ENCODE data around the gene PLRG1.

PLRG1 gene

GRCh38 chr4:154526151-154526550 lies 24.0 kb downstream of the PLRG1 start:
- no peak for DNase-seq (ENCODE audit: extremely low read depth in 1 of 2, low read depth in 1 of 2)

- DNase-seq (ENCODE audit: extremely low read depth in 1 of 2, low read depth in 1 of 2): no peak
Observed at GRCh38 chr4:154521607-154522006, 28.6 kb downstream of the PLRG1 start.

DNA sequence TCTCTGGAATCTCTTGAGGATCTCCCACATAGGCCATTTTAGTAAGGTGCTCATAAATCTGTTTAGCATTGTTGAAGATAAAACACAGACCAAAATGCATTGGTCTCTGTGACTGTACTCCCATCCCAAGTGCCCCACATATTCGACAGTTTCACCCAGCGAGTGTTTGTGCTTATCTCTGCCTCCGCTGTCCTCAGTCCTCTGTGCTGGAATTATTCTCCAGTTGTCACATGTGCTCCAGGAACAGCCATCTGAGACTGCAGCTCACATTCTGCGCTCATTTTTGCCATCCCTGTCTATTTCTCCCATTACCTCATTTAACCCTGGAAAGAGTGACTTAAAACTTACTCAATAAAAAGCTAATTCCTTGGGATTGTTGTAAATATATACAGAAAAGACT lies 31.0 kb downstream of the PLRG1 start:
- DNase-seq (ENCODE audit: extremely low read depth in 1 of 2, low read depth in 1 of 2): no peak

- DNase-seq (ENCODE audit: extremely low read depth in 1 of 2, low read depth in 1 of 2): no peak
Observed at GRCh38 chr4:154517591-154517990, 32.6 kb downstream of the PLRG1 start.

GRCh38 chr4:154516318-154517029 lies 33.7 kb downstream of the PLRG1 start:
- DNase-seq (ENCODE audit: extremely low read depth in 1 of 2, low read depth in 1 of 2): no peak

- DNase-seq (ENCODE audit: extremely low read depth in 1 of 2, low read depth in 1 of 2): no peak
Observed at GRCh38 chr4:154511981-154512380, 38.2 kb downstream of the PLRG1 start.

DNA sequence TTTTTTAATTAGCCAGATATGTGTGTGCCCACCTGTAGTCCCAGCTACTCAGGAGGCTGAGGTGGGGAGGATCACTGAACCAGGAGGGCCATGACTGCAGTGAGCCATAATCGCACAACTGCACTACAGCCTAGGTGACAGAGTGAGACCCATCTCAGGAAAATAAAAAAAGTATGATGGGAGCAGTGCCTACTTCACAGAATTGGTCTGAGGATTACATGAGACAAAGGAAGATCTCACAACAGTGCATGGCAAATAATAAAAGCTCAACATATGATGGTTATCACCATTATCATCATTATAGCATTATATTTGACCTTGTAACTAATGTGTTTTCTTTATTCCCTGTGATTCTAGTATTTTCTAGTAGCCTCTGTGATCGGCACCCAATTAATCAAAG lies 38.7 kb downstream of the PLRG1 start:
- DNase-seq (ENCODE audit: extremely low read depth in 1 of 2, low read depth in 1 of 2): no peak

DNA sequence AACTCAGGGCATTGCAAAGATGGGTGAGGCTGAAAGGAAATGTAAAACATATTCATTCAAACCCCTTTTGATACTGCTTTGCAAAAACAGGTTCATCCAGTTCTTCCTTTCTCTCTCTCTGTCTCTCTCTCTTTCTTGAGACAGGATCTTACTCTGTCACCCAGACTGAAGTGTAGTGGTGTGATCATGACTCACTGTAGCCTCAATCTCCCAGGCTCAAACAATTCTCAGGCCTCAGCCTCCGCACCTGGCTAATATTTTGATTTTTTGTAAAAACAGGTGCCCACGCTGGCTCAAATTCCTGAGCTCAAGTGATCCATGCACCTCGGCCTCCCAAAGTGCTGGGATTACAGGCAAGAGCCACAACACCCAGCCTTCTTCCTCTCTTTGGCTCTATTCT lies 43.0 kb downstream of the PLRG1 start:
- DNase-seq (ENCODE audit: extremely low read depth in 1 of 2, low read depth in 1 of 2): no peak

GRCh38 chr4:154506253-154506652 lies 43.9 kb downstream of the PLRG1 start:
- no peak for DNase-seq (ENCODE audit: extremely low read depth in 1 of 2, low read depth in 1 of 2)

DNA sequence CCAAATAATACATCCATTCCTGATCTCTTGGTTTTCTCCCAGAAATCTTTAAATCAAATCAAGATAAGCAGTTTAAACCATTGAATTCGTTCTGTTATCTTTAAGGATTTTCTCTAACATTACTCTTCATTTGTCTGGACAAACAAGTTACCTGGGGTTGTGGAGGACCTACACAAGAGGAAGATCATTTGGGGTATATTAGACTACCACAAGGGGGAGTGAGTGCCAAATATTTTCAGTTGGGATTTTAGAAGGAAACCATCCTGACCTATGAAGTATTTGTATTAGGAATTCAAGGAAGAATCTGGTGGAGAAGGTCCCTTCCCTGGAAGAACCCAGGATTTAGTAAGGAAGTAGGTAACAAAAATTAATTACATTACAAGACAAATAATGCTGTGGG lies 46.6 kb downstream of the PLRG1 start:
- no peak for DNase-seq (ENCODE audit: extremely low read depth in 1 of 2, low read depth in 1 of 2)

GRCh38 chr4:154502111-154502510 lies 48.1 kb downstream of the PLRG1 start:
- no peak for DNase-seq (ENCODE audit: extremely low read depth in 1 of 2, low read depth in 1 of 2)

DNA sequence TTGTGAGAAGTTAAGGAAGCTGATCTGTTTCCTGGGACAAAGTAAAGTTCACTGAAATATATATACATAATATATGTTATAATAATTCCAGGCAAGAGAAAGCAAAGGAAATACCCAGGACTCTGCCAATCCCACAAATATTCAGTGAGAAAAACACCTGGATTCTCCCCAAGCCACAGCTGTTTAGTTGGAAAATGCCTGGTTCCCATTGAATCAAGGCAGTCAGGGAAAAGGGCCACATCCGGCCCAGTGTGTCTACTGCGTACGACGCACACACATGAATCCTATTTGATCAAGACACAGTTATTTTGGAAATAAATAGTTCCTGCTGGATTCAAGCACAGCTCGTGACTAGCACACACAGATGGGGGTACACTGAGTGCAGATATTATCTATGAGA lies 52.3 kb downstream of the PLRG1 start:
- no peak for DNase-seq (ENCODE audit: extremely low read depth in 1 of 2, low read depth in 1 of 2)

DNA sequence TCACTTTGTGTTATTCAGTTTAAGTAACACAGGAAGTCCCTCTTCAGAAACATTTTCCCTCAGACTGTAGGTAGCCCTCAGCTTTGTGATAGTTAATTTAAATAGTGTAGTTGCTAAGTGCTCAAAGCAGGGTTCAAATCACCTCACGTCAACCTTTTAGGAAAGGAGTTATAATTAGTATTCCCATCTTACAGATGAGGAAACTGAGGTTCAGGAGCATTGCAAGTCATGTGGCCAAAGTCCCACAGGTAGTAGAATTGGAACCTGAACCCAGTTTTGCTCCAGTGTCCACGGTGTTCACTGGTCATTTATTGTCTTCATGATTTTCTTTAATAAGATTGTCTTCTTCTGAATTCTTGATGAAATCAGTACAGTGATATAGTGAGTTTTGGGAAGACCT lies 54.3 kb downstream of the PLRG1 start:
- DNase-seq (ENCODE audit: extremely low read depth in 1 of 2, low read depth in 1 of 2): no peak

GRCh38 chr4:154492288-154492687 lies 57.9 kb downstream of the PLRG1 start:
- DNase-seq (ENCODE audit: extremely low read depth in 1 of 2, low read depth in 1 of 2): no peak

DNA sequence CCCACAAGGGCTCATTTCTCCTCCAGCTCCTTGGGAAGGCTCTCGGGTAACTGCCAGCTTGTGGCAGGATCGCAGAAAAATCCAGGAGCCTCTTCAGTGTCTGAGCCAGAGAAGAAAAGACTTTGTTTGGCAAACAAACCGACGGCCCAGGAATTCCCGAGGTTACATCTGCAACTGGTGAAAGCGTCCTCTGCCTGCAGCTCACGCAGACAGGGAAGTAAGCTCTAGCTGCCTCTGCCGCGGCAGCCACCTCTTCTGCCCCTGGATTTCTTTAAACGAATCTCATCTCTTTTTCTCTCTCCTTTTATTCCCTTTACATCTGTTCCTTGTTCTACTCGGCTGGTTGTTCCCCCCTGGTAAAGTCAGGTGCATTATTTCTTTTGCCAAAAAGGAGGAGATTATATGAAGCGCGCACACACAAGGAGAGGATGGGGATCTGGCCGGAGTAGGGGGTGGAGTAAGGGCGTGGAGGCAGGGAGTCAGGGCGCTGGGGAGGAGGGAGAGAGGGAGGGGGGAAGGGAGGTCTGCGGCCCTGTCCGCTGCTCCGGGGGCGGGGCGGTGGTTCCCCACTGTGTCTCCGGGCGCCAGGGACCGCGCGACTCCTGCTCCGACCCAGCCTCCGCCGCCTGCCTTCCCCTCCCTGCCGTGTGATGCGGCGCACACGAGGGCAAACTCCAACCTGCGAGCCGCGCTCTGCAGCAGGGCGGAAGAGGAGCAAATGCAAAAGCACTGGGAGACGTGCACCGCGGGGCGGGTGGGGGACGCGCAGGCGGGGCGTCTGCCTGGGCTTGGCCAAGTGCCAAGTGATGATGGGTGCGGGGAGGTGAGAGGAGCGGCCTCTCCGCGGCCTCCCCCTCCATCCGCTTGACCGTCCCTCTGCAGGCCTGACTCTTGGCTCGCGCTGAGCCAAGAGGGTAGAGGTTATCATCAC lies 58.6 kb downstream of the PLRG1 start, which contains the start of gene DCHS2:
DCHS2 (minus strand) TSS at position 459 of the 931 bp plus-strand sequence; CDS start at position 15, 444 bp downstream.
- no peak for DNase-seq (ENCODE audit: extremely low read depth in 1 of 2, low read depth in 1 of 2)

DNA sequence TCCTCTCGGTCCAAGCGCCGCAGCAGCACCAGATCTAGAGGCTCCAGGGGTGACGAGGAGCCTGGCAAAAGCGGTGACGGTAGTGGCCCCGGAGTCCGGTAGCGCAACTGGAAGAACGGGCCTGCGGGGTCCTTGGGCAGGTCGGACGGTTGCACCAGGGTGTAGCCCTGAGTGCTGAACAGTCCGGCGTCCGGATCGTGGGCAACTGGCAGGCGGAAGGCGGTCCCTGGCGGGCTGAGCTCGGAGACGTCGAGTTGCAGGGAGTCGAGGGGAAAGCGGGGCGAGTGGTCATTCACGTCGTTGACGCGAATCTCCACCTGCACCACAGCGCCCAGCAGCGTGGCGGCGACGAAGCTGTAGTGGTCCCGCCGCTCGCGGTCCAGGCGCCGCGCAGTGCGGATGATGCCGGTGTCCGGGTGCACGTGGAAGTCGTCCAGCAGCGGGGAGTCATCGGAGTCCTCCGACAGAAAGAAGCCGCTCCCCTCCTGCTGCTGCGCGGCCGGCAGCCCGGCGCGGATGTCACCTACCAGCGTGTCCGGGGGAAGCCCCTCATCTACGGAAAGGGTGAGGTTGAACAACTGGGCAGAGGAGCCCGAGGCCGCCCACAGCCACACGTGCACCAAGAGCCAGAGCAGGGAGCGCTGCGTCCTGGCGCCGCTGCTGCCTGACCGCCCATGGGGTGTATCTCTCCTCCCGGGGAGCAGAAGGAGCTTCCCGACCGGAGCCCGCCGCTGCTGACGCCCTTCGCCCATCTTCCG lies 59.4 kb downstream of the PLRG1 start:
- DNase-seq (ENCODE audit: extremely low read depth in 1 of 2, low read depth in 1 of 2): no peak

DNA sequence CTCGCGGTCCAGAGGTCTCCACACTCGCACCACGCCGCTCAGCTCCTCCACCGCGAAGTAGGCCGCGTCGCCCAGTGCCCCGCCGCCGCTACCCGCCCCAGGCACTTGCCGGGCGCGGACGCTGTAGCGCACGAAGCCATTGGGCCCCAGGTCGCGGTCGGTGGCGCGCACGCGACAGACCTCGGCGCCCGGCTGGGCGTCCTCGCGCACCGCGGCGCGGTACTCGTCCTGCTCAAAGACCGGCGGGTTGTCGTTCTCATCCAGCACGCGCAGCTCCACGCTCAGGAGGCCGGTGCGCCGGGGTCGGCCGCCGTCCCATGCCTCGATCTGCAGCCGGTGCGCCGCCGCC lies 60.0 kb downstream of the PLRG1 start:
- no peak for DNase-seq (ENCODE audit: extremely low read depth in 1 of 2, low read depth in 1 of 2)

DNA sequence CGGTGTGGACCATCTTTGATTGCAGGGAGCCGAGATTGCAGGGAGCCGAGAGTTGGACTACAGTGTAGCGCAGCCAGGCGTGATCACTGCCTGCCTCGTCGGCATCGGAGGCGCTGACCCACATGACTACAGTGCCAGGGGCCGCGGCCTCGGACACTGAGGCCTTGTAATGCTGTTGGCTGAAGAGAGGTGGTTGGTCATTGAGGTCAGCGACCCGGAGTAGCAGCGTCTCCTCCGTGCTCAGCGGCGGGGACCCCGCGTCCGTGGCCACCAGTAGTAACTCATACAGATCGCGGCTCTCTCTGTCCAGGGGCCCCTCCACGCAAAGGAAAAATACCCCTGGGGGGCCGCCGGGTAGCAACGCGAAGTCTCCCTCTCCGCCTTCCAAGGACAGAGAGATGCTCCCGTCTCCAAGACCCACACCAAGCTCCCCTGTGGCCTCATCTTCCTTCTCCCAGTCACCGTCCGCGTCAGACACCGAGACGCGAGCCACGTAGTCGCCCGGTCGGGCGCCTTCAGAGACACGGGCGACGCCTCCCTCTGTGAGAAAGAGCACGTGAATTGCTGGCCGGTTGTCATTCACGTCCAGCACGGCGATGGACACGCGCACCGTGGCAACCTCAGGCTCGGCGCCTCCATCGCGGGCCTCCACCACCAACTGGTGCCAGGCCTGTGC lies 60.5 kb downstream of the PLRG1 start:
- no peak for DNase-seq (ENCODE audit: extremely low read depth in 1 of 2, low read depth in 1 of 2)

GRCh38 chr4:154487145-154487544 lies 63.1 kb downstream of the PLRG1 start:
- DNase-seq (ENCODE audit: extremely low read depth in 1 of 2, low read depth in 1 of 2): no peak

DNA sequence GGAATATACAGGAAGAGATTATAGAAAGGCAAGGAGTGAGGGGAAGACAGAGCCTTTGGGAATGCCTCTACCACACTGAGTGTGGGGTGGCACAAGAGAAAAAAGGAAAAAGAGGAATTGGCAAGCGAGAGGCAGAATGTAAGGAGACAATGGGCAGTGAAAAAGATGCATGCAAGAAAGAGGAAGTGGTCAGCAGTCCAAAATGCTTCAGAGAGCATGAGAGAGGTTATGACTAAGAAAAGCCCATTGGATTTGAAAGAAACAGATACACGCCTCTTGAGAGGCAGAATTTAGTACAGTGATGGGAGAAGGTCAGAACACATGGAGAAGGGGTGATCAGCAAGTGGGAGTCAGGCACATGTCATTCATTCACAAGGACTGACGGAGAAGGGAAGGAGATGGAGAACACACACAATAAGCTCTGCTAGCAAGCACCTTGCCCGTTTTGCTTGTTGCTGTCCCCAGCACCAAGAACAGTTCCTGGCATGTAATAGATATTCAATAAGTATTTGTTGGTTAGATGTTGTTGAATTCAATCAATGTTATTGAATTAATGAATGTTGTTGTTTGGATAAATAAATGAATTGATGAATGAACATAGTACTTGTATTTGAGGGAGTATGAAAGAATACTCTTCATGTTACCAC lies 65.0 kb downstream of the PLRG1 start:
- DNase-seq (ENCODE audit: extremely low read depth in 1 of 2, low read depth in 1 of 2): no peak
